CD1c-positive myeloid dendritic cell (primary cell): ENCODE data around the gene GPSM3.
"Not testable (repeated sequence)": the region's sequence is repeated elsewhere in the genome, so short reads cannot be mapped to it uniquely, and the experiment has no call there.

Source experiments
- DNase-seq: peaks from one replicate; pipeline ENCODE4 v3.0.0-alpha.2; 2016; ENCODE audit errors: extremely low spot score

Gene GPSM3, protein sequence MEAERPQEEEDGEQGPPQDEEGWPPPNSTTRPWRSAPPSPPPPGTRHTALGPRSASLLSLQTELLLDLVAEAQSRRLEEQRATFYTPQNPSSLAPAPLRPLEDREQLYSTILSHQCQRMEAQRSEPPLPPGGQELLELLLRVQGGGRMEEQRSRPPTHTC

DNA sequence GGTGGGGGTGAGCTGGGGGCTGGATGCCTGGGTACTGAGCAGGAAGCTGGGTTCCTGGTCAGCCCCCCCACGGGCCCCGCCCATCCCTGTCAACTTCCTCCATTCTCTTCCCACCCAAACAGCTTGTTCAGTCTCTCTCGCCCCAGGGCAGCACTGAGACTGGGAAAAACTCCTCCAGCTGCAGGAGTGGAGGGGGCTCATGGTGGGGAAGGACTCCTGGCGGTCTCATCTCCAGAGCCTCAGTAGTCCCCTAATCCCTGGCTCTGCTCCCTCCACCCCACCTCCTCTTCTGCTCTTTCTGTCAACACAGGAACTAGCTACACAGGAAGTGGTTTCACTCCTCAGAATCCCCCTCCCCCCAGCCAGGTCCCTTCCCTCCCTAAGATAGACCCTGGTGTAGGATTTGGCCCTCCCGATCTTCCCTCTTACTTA, at the start of gene GPSM3:
GPSM3 (minus strand) TSS at position 36 of the 432 bp plus-strand sequence. CDS start 130 bp downstream, outside the sequence.
- DNase-seq, result peak; percentile 65

DNA sequence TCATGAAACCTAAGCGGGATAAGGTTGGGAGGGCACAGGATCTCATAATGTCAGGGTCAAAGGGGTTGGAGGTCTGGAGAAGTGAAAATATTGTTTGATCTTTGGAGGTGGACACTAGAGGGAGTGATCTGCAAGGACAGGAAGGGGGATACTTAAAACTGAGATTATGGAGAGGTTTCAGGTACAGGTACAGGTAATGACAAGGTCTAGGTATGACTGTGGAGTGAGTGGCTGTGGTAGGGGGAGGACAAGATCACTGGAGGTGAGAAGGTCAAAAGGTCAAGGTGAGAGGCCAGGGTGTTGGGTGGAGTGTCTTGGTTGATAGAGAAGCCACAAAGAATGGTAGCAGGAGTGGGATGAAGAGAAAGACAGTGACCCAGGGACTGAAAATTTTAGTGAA, 48.2 kb upstream of the GPSM3 start:
- no peak for DNase-seq

DNA sequence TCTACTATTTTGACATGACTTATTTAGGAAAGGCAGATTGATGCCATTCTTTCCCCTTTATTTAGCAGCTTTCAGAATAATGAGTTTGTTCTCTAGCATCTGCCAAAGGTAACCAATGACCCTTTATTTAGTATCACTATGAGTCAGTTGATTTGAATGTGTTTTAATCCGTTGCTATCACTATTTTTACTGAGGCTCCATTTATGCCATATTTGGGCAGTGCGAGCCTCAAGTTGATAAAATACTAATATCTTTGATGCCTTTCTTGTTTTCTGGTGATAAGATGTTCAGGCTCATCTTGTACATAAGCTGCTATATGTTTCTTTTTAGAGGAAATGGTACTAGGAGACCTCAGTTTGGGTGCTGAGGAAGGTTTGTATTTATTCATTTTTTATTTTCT, 47.0 kb upstream of the GPSM3 start:
- no peak for DNase-seq

DNA sequence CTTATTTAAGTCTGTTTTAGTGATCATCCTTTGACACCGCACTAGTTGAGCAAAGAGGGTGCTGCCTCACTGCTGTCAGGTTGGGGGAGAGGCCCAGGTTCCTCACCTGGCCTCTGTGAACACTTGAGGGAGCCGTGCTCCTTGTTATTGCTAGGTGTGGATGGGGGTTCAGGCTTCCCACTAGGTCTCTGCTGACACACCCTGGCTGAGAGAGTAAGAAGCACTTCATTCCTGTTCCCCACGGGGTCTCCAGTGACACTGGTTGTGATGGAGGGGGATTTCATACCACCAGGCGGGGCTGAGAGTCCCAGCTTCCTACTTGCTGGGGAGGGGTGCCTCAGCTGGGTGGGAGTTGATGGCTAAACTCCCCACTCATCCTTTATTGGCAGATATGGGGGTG, 42.5 kb upstream of the GPSM3 start:
- DNase-seq, result no peak

DNA sequence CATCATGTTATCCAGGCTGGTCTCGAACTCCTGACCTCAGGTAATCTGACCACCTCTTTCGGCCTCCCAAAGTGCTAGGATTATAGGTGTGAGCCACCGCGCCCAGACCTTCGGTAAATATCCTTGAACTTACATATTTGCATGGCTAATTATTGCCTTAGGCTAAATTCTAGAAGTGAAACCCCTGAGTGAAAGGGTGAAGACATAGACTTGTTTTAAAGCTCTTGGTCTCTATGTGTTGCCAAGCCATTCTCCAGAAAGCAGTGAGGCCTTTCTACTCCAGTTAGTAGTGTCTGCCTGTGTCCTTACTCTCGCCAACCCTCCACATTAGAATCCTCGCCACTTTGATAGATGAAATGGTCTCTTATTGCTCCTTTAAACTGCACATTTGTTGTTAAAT, 34.0 kb upstream of the GPSM3 start:
- peak; percentile 5 for DNase-seq

DNA sequence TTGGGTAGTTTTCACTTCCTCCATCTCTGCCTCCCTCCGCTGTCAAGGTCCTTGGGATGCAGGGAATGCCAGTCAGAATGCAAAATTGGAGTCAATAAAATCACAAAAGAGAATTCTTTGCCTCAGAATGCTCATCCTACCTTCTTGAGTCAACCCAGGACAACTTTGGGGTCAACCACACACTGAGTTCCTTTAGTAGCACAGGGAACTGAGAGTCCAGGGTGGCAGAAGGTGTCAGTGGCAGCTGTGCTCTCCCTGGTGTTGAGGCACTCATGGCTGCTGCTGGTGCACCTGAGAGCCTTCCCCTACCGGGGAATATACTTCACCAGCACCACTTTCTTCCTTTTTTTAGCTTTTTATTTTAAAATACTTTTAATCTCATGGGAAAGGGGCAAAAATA, 32.3 kb upstream of the GPSM3 start:
- DNase-seq, result no peak

DNA sequence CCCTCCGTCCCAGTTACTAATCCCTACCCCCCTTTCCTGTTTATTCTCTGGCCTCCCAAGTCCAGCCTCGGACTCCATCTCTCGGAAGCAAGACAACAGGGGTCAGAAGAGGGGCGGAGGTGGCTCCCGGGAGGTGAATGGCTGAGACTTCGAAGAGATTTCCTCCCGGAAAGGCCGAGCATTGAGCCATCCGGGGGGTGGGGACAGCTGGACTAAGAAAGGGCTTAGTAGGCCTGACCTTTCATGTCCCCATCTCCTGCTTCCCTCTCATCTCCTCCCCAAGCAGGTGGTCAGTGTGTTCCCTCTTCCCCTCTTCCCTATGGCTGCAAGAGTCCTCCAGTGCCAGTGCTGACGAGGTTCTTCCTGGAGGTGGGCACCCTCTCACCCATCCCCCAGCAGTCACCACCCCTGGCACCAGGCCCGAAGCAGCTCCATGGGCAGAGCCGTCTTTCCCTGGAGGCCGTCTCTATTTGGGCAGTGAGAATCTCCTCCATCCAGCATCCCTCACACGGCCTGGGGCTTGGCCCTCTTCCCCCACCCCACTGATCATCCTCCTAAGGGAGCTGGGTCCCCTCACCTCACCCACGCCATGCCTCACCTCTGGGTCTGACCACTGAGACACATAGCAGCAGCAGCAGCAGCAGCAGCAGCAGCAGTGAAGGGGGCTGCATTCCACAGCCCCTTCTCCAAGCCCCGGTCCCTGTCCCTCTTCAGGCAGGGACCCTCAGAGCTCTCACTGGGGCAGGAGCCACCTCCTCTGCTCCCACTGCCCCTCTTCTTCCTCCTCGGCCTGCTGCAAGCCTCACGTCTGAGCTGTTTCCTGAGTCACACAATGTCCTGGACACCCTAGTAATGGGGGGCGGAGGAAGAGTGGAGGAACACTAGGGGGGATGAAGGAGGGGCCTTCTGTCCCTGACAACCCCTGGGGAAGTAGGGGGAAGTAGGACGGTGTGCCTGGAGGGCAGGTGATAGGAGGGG, 31.1 kb upstream of the GPSM3 start, which contains the start of gene NOTCH4:
NOTCH4 (minus strand) TSS at position 810 of the 978 bp plus-strand sequence; CDS start at position 671, 139 bp downstream.
- DNase-seq, result no peak

DNA sequence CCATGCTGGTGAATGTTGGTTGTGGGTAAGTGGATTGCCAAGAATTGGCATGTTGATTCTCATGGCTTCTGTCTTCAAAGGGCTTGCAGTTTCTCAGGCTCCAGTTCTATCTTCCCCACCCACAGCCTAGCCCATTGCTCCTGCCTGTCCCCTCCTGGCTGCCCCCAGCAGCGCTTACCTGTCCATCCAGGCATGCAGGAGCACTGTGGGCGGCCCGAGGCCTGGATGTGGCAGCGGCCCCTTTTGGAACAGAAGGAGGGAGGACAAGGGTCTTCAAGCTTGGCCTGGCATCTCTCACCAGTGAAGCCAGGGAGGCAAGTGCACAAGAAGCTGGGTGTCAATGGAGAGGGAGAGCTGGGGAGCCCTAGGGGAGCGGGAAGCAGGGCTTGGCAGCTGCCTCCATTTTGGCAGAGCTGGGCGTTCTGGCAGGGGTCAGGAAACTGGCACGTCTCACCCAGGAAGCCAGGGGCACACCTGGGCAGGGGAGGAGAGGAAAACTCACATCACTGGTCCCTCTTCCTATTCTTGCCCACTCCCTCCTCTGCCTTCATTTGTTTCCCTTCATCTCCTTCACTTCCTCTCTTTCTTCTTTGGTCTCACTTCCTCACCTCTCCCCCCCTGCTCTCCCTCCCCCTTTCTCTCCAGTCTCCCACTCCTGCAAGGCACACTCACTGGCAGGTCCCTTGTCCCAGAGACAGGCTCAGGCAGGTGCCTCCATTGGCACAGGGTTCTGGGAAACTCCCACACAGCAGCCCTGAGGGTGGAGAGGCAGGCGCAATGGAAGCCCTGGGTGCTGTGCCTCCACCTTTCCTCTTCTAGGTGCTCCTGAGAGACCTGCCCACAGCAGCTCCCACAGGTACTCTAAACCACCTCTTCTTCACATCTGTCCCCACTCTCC, 30.1 kb upstream of the GPSM3 start:
- DNase-seq, result no peak

DNA sequence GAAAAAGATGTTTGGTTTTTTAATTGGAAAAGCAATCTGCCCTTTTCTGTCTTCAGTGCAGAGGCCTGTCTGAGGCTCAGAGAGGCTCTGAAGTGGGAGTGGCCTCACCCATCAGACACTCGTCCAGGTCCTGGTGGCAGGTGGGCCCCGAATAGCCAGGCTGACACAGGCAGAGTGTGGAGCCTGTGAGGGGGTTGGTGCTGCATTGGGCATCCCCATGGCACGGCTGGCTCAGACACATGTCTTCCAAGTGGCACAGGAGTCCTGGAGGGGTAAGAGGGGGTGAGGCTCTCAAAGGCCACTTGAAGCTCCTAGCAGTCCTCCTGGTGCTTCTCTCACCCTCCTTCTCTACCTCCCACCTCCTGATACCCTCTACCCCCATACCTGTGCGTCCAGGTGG, 27.6 kb upstream of the GPSM3 start:
- DNase-seq, result no peak

DNA sequence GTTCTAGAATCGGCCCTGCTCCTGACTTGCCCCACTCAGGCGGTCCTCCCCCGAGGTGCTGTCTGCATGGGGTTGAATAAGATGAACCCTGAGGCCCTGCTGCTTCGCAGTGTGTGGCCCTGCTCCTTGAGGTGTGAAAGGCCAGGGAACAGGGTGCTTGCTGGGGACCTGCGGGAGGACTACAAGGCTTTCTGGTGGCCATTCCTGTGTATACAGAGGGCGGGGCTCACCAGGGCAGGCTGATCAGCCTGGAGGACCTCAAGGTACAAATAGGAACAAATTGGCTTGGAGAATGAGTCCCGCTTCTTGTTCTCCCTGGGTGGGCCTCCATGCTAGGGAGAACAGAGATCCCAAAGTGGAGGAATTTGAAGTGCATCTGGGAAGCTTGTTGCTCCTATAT, 25.7 kb upstream of the GPSM3 start:
- no peak for DNase-seq

DNA sequence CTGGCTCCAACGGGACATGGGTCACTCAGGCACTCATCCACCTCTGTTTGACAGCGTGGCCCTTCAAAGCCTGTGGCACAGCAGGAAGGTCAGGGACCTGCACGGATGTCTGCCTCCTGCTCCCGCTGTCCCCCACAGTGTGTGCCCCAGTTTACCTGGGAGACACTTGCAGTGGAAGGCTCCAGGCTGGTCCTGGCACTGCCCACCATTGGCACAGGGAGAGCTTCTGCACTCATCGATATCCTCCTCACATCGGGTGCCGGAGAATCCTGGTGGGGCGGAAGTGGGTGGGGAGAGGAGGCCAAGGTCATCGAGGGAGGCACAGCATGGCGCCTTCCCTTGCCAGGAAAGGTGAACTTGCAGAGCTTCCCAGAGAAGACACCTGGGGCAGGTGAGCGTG, 24.6 kb upstream of the GPSM3 start:
- DNase-seq, result no peak

DNA sequence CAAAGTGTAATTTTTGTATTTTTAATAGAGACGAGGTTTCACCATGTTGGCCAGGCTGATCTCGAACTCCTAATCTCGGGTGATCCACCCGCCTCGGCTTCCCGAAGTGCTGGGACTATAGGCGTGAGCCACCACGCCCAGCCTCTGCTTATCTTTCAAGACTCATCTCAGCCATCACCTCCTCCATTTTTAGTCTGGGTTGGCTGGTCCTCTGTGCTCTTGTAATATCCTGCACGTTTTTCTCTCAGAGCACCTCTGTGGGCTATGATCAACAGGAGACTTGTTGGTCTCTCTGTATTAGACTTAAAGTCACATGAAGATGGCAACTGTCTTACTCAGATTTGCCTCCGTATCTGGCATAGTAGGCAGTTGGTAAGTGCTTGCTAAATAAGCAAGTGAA, 23.8 kb upstream of the GPSM3 start:
- DNase-seq, result no peak

DNA sequence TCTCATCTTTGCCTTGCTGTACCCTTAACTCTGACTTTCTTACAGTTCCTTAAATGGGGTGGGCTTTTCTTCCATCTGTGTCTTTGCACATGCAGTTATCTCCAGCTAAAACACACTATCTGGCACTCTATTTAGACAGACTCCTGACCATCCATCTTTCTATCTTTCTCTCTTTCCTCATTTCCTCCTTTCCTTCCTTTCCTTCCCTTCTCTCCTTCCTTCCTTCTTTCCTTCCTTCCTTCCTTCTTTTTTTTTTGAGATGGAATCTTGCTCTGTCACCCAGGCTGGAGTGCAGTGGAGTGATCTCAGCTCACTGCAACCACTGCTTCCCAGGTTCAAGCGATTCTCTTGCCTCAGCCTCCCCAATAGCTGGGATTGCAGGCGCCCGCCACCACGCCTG, 23.2 kb upstream of the GPSM3 start:
- no peak for DNase-seq

DNA sequence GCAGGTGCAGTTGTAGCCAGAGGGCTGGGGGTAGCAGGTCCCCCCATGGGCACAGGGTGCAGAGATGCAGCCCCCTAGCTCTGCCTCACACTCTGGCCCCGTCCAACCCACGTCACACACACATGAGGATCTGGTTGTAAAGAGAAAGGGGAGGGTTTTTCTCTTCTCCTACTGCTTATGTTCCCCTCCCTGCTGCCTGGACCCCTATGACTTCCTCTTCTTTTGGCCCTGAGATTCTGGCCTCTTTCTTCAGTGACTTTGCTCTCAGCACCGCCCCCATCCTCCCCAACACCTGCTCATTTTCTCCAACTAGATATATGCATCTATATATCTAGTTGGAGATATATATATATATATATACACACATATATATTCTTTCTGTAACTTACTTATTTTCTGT, 21.7 kb upstream of the GPSM3 start:
- DNase-seq, result no peak

DNA sequence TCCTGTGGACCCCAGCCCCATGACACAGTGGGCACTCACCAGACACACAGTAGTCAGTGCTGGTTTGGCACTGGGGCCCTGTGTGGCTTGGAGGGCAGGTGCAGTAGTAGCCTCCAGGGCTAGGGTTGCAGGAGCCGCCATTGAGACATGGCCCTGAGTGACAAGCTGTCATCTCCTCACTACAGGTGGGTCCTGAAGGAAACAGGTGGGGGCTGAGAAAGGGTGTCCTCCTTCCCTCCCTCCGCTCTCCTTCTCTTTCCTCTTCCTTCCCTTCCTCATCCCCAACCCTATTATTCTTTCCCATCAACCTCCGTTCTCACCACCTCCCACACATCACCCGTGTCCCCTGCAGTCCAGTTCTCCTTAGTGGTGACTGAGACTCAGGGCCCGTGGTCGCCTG, 21.2 kb upstream of the GPSM3 start:
- DNase-seq, result no peak

DNA sequence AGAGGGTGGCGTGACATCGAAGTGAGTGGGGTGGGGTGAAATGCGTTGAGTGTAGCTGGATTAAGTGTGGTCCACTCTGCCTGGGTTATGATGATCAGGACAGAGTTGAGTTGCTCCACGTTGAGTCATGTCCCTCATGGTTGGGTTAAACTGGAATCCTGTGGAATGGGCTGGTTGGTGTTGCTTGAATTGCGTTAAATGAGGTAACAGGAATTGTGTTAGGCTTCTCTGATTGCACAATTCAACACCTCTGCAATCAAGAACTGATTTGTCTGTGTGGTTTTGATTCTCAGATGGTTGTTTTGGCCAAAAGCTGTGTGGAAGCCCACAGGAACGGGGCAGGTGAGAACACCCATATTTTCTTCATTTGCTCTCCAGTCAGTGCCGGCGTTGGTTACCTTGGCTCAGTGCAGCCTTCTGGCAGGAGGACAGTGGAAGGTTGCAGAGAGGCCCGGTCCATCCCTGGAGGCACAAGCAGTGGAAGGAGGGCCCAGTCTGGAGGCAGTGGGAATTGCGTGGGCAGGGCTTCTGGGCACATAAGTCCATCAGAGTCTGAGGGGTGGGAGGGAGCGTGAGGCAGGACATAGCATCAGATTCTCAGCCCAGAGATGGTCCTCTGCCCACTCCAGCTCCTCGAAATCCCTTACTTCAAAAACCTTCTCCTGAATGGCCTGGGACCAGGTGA, 19.8 kb upstream of the GPSM3 start:
- DNase-seq, result no peak

DNA sequence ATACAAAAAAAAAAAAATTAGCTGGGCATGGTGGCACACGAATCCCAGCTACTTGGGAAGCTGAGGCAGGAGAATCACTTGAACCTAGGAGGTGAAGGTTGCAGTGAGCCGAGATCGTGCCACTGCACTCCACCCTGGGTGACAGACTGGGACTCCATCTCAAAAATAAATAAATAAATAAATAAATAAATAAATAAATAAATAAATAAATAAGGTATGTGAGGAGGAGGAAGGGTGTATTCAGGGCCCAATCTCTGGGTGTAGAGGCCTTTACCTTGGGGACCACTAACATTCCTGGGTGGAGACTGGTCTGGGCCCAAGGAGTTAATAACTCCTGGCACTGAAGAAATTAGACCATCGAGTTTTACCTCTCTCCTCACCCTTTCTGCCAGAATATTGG, 19.0 kb upstream of the GPSM3 start:
- DNase-seq, result not testable (repeated sequence)

DNA sequence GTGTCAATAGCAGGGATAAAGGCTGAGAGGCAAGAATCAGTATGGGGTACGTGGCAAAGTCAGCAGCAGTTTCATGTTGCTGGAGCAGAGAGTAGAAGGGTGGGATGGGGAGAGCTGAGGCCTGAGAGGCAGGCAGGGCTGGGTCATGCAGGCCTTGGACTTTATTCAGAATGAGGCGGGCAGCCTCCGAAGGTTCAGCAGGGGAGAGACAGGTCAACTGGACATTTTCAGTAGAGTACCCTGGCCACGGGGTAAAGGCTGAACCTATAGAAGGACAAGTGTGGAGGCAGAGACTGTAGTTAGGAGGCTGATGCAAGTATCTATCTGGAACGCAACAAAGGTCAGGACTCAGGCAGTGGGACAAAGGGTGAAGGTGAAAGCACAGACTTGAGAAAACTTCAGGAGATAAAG, 17.8 kb upstream of the GPSM3 start:
- DNase-seq, result no peak

DNA sequence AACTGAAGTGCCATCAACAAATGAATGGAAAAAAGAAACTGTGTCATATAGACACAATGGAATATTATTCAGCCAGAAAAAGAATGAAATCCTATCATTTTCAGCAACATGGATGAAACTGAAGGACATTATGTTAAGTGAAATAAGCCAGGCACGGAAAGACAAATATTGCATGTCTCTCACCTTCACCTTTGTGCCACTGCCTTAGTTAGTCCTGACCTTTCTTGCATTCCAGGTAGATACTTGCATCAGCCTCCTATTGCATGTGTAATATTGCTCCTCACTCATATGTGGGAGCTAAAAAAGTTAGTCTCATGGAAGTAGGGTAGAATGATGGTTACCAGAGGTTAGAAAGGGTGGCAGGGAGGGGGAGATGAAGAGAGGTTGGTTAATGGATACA, 16.6 kb upstream of the GPSM3 start:
- DNase-seq, result no peak

DNA sequence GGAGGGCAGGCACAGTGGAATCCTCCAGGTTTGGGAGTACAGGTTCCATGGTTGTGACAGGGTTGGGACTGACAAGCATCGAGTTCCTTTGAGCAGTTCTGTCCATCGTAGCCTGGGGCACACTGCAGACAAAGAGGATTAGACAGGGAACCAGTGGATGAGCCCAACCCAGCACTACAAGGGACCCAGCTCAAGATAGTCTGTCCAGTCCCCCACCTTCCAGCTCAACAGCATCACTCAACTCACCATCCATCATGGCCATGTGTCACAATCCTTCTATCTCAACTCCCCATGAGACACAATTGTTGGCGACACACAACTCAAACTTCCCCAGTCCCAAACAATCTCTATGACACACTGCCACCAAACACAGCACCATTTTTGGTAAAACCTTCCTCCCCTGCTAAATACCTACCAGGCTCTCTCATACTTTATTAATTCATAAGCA, 11.8 kb upstream of the GPSM3 start:
- DNase-seq, result no peak
